IPS-15b (cell line): ENCODE measurements around the gene ITGB5.

Source experiments
- H3K27me3 ChIP-seq: one replicate; pipeline ENCODE4 v1.6.1; 2013; ENCODE audit warnings: low read length; ENCODE audit not compliant: control insufficient read depth, insufficient read depth
- H3K36me3 ChIP-seq: one replicate; pipeline ENCODE4 v1.6.1; 2013; ENCODE audit warnings: low read length; ENCODE audit not compliant: control insufficient read depth, insufficient read depth
- H3K4me1 ChIP-seq: one replicate; pipeline ENCODE4 v1.6.1; 2013; ENCODE audit warnings: mild to moderate bottlenecking, low read length; ENCODE audit not compliant: control insufficient read depth, insufficient read depth
- H3K4me3 ChIP-seq: one replicate; pipeline ENCODE4 v1.5.1; 2013; ENCODE audit warnings: low read depth, low read length
- H3K9ac ChIP-seq: one replicate; pipeline ENCODE4 v1.6.1; 2013; ENCODE audit warnings: low read depth, mild to moderate bottlenecking, low read length
- H3K9me3 ChIP-seq: one replicate; pipeline ENCODE4 v1.6.1; 2013; ENCODE audit warnings: mild to moderate bottlenecking, low read length; ENCODE audit not compliant: control insufficient read depth, insufficient read depth

ITGB5 gene

GRCh38 chr3:124730941-124731297, 156.2 kb downstream of the ITGB5 start:
- Histone ChIP-seq H3K9me3 (no peaks in the 10 kb centered on the region), H3K4me3 (peak overlapping the region; percentile 100), H3K36me3 (peaks cover 5% of the 10 kb centered on the region), H3K27me3 (no peaks in the 10 kb centered on the region), H3K4me1 (peaks cover 5% of the 10 kb centered on the region), H3K9ac (peak overlapping the region; percentile 98)

GRCh38 chr3:124730129-124730940, 156.8 kb downstream of the ITGB5 start, which contains the start of gene UMPS:
Gene UMPS, plus strand, starts transcription at chr3:124730452. Its CDS starts 20 bp downstream, at chr3:124730472.
- Histone ChIP-seq H3K36me3 (peaks cover 5% of the 10 kb centered on the region), H3K9me3 (no peaks in the 10 kb centered on the region)

GRCh38 chr3:124722589-124722988, 164.6 kb downstream of the ITGB5 start:
- no peaks in the 10 kb centered on the region for H3K36me3 ChIP-seq
- H3K4me1 ChIP-seq: no peaks in the 10 kb centered on the region
- H3K4me3 ChIP-seq: no peak overlapping the region
- H3K27me3 ChIP-seq: no peaks in the 10 kb centered on the region
- H3K9ac ChIP-seq: no peak overlapping the region
- no peaks in the 10 kb centered on the region for H3K9me3 ChIP-seq

More at GRCh38 chr3:124730129-124730940, 156.8 kb downstream of the ITGB5 start, which contains the start of gene UMPS:
- H3K4me1 ChIP-seq: peaks cover 5% of the 10 kb centered on the region
- peak within 1 kb of the TSS; percentile 100 for H3K4me3 ChIP-seq
- peak within 1 kb of the TSS; percentile 98 for H3K9ac ChIP-seq
- H3K27me3 ChIP-seq: no peaks in the 10 kb centered on the region

GRCh38 chr3:124714223-124714853, 172.8 kb downstream of the ITGB5 start:
- H3K4me3 ChIP-seq: no peak overlapping the region
- no peak overlapping the region for H3K9ac ChIP-seq
- H3K9me3 ChIP-seq: no peaks in the 10 kb centered on the region
- H3K36me3 ChIP-seq: no peaks in the 10 kb centered on the region
- no peaks in the 10 kb centered on the region for H3K27me3 ChIP-seq
- no peaks in the 10 kb centered on the region for H3K4me1 ChIP-seq
